OCI-LY7 (cell line): Measurements from ENCODE around the gene FNIP1. TPM values are rescaled to one million over a fixed set of nuclear protein-coding genes. Genes with fewer than 3 reads are reported as not detected.

Experiments used
- BruUV-seq: library from RNA; stranded (reverse); fragments of 400-500 nt; replicated peaks from 2 replicates; lab custom pipeline; 2021; lab: Mats Ljungman, UMichigan
- CTCF ChIA-PET: fragments of 300-600 bp; sonication (Branson Sonifier 250); formaldehyde crosslinking; loops from one replicate; lab custom pipeline; 2022; ENCODE audit warnings: antibody characterized with exemption; ENCODE audit not compliant: unreplicated experiment; lab: Charles Lee
- POLR2A ChIA-PET: fragments of 300-600 bp; sonication (Branson Sonifier 250); formaldehyde crosslinking; loops from one replicate; lab custom pipeline; 2022; ENCODE audit warnings: antibody characterized with exemption; lab: Charles Lee
- DNase-seq: peaks from one replicate; pipeline ENCODE4 v3.0.0-alpha.2; 2015; ENCODE audit warnings: low spot score
- H2AFZ ChIP-seq: fragments of 200-600 bp; sonication (generic), shearing (Covaris generic); 2 replicates; pipeline ENCODE4 v1.6.1; 2014; ENCODE audit warnings: mild to moderate bottlenecking, antibody characterized with exemption, low read length, moderate library complexity
- H3K27ac ChIP-seq: fragments of 200-600 bp; sonication (generic); 2 replicates; pipeline ENCODE4 v1.5.1; 2014; ENCODE audit warnings: mixed run types, low read depth, mild to moderate bottlenecking, moderate library complexity, low read length, inconsistent platforms; ENCODE audit not compliant: poor library complexity, severe bottlenecking
- H3K36me3 ChIP-seq: fragments of 200-600 bp; sonication (generic); 2 replicates; pipeline ENCODE4 v1.6.1; 2014; ENCODE audit warnings: mild to moderate bottlenecking, antibody characterized with exemption, low read length, moderate library complexity, mixed read lengths; ENCODE audit not compliant: insufficient read depth
- H3K4me1 ChIP-seq: fragments of 200-600 bp; sonication (generic); 2 replicates; pipeline ENCODE4 v1.5.1; 2014; ENCODE audit warnings: mild to moderate bottlenecking, low read length; ENCODE audit not compliant: insufficient read depth, poor library complexity, severe bottlenecking
- H3K4me2 ChIP-seq: fragments of 200-600 bp; sonication (generic); 2 replicates; pipeline ENCODE4 v1.6.1; 2014; ENCODE audit warnings: mild to moderate bottlenecking, low read length
- H3K4me3 ChIP-seq: fragments of 200-600 bp; sonication (generic); 2 replicates; pipeline ENCODE4 v1.5.1; 2014; ENCODE audit warnings: mild to moderate bottlenecking, low read depth, low read length; ENCODE audit not compliant: poor library complexity, severe bottlenecking
- H3K79me2 ChIP-seq: fragments of 200-600 bp; sonication (generic); 2 replicates; pipeline ENCODE4 v1.6.1; 2016; ENCODE audit warnings: low read depth, mild to moderate bottlenecking, low read length, moderate library complexity, mixed read lengths; ENCODE audit not compliant: insufficient read depth
- H3K9me2 ChIP-seq: fragments of 200-600 bp; sonication (generic); 2 replicates; pipeline ENCODE4 v1.6.1; 2016; ENCODE audit warnings: mild to moderate bottlenecking, low read length, mixed read lengths; ENCODE audit not compliant: insufficient read depth
- H3K9me3 ChIP-seq: fragments of 200-600 bp; sonication (generic); 2 replicates; pipeline ENCODE4 v1.6.1; 2014; ENCODE audit warnings: mild to moderate bottlenecking, mixed run types, low read length, mixed read lengths
- H4K20me1 ChIP-seq: fragments of 200-600 bp; sonication (generic); 2 replicates; pipeline ENCODE4 v1.6.1; 2014; ENCODE audit warnings: mild to moderate bottlenecking, antibody characterized with exemption, low read length, moderate library complexity, mixed read lengths; ENCODE audit not compliant: insufficient read depth
- CTCF ChIP-seq: fragments of 200-600 bp; sonication (generic); conservative IDR thresholded peaks from 2 replicates; pipeline ENCODE4 v1.5.1; 2014; ENCODE audit warnings: mild to moderate bottlenecking, antibody characterized with exemption, low read length, moderate library complexity, mixed read lengths
- EZH2phosphoT487 ChIP-seq: fragments of 200-600 bp; sonication (generic); IDR thresholded peaks from 2 replicates; pipeline ENCODE4 v1.6.1; 2018; ENCODE audit warnings: low read depth, borderline replicate concordance, mild to moderate bottlenecking, mixed run types, antibody characterized with exemption, low read length, moderate library complexity, mixed read lengths
- intact Hi-C: fragments of 100-400 bp; cut with micrococcal nuclease; formaldehyde crosslinking; loops from one replicate; pipeline ENCODE4 v1.10.0; 2022; ENCODE audit not compliant: unreplicated experiment
- total RNA-seq, 2 experiments: library from RNA; depleted of rRNA in 1 of 2; stranded (reverse); fragments of >200 nt in 1 of 2; shearing (Covaris generic) in 1 of 2; gene quantifications; 2 replicates each; pipeline ENCODE4 v1.2.3, GENCODE V29; 2014 to 2022

Gene FNIP1
- total RNA-seq, 2 experiments from 2014 or later, result 19.4 to 20.6 TPM

- ChIA-PET POLR2A (interaction anchor here (0.7 kb wide), 1 partner anchor 1634 kb away, joined by 3 read pairs; no protein-coding TSS in a partner anchor), CTCF (no interaction called here)
- intact Hi-C loops, result no loop called here
- TF ChIP-seq CTCF (no peak), EZH2phosphoT487 (no peak)
- Histone ChIP-seq H3K27ac (no peak overlapping the region), H3K4me1 (peaks cover 9% of the 10 kb centered on the region), H2AFZ (no peak overlapping the region), H3K4me3 (no peak overlapping the region), H3K9me2 (no peaks in the 10 kb centered on the region), H3K9me3 (no peaks in the 10 kb centered on the region), H3K36me3 (no peaks in the 10 kb centered on the region; the same call in 1 of the 2 replicates), H4K20me1 (0 out of 2 replicates have a peak, but pooled peaks cover 5% of the 10 kb centered on the region), H3K4me2 (no peak overlapping the region), H3K79me2 (peaks cover 40% of the 10 kb centered on the region; the same call in 1 of the 2 replicates)
- BruUV-seq, result no TSS peak
- no peak for DNase-seq
These were observed 42.5 kb downstream of the FNIP1 start for GRCh38 chr5:131754363-131754762.

- H4K20me1 ChIP-seq, result no peaks in the 10 kb centered on the region
- ChIA-PET POLR2A (interaction anchor here (0.7 to 1.1 kb wide), 4 partner anchors 8 to 30 kb away, joined by 3 to 6 read pairs (median 4); no protein-coding TSS in a partner anchor), CTCF (no interaction called here)
- BruUV-seq, result no TSS peak
- TF ChIP-seq CTCF (no peak), EZH2phosphoT487 (no peak)
- no peaks in the 10 kb centered on the region; the same call in 1 of the 2 replicates for H3K36me3 ChIP-seq
- H2AFZ ChIP-seq, result no peak overlapping the region
- no peaks in the 10 kb centered on the region for H3K9me2 ChIP-seq
- intact Hi-C loops, result no loop called here
- H3K79me2 ChIP-seq, result peaks cover 12% of the 10 kb centered on the region; the same call in 1 of the 2 replicates
- no peak for DNase-seq
- H3K4me1 ChIP-seq, result no peaks in the 10 kb centered on the region
- H3K9me3 ChIP-seq, result no peaks in the 10 kb centered on the region
- no peak overlapping the region for H3K4me3 ChIP-seq
- H3K4me2 ChIP-seq, result no peak overlapping the region
- no peak overlapping the region for H3K27ac ChIP-seq
These were observed 45.3 kb downstream of the FNIP1 start for GRCh38 chr5:131751506-131751905.

GRCh38 chr5:131749723-131750470 is 46.9 kb downstream of the FNIP1 start:
- POLR2A ChIA-PET, result interaction anchor here (0.6 to 0.8 kb wide), 2 partner anchors 120 to 229 kb away, joined by 3 to 4 read pairs; no protein-coding TSS in a partner anchor
- intact Hi-C loops, result no loop called here
- no peak overlapping the region for H3K4me3 ChIP-seq
- H3K4me1 ChIP-seq, result no peaks in the 10 kb centered on the region
- DNase-seq, result no peak
- no peaks in the 10 kb centered on the region for H3K9me3 ChIP-seq
- no peak overlapping the region for H3K4me2 ChIP-seq
- no peak overlapping the region for H3K27ac ChIP-seq
- H4K20me1 ChIP-seq, result no peaks in the 10 kb centered on the region
- CTCF ChIA-PET, result no interaction called here
- peaks cover 10% of the 10 kb centered on the region; the same call in 1 of the 2 replicates for H3K79me2 ChIP-seq
- no peak overlapping the region for H2AFZ ChIP-seq
- no peaks in the 10 kb centered on the region; the same call in 1 of the 2 replicates for H3K36me3 ChIP-seq
- BruUV-seq, result no TSS peak
- no peaks in the 10 kb centered on the region for H3K9me2 ChIP-seq
- TF ChIP-seq EZH2phosphoT487 (no peak), CTCF (no peak)
